GM19395 (cell line): Measurements from ENCODE around the gene GLB1L.
"Not testable (repeated sequence)": the region's sequence is repeated elsewhere in the genome, so short reads cannot be mapped to it uniquely, and the experiment has no call there.

ENCODE experiments used
- ATAC-seq: cut with Tn5 transposase; IDR thresholded peaks from one replicate; pipeline ENCODE4 v1.9.1; 2021; ENCODE audit warnings: mild to moderate bottlenecking, moderate library complexity; ENCODE audit not compliant: unreplicated experiment

GLB1L gene

DNA sequence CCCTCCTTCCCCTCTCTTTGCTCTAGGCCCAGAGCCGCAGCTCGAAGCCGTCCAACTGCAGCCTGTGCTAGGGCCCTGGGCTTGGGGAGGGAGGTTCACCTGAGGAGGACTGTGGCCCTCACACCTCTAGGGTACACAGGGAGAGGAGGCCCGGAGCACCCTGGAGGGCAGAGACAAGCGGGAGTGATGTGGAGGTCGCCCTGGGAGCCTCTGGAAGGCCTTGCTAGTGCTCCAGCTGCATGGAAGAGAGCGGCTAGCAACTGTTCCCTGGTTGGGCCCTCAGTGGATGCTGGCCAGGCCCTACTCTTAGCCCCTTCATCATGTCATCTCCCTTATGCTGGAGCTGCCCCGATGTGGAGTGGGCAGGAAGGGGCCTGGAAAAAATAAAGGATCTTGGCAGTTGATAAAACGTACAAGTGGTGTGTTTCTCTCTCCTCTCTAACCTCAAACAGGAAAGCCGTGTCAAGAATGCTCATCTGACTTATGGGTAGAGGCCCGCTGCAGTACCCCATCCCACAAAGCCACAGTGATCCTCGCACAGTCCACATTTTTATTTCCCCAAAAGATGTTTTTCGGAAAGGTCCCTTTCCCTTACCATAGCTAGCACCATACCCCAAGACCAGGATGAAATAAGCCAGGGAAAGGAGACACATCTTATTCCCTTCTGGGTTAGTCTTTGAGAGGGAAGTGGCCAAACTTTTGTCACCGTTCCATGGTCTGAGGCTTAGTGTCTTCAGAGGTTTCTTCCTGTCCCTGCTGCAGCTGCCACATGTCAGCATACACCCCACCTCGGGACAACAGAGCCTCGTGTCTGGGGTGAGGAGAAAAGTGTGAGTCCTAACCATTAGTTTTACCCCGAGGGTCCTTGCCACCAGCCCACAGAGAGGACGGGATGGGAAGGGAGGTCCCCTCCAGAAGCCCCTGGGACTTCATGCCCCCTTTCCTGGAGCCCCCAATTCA is 35.7 kb downstream of the GLB1L start:
- no peak for ATAC-seq

- ATAC-seq = no peak
Observed at GRCh38 chr2:219207884-219208740, 37.1 kb downstream of the GLB1L start.

- ATAC-seq = no peak
Observed at GRCh38 chr2:219207134-219207883, 37.9 kb downstream of the GLB1L start.

- ATAC-seq = peak; percentile 95
Observed at GRCh38 chr2:219206328-219207133, 38.7 kb downstream of the GLB1L start, which contains the start of gene ZFAND2B. TSS of gene ZFAND2B (plus strand) at chr2:219206782. CDS start at chr2:219206988, 206 bp downstream.

DNA sequence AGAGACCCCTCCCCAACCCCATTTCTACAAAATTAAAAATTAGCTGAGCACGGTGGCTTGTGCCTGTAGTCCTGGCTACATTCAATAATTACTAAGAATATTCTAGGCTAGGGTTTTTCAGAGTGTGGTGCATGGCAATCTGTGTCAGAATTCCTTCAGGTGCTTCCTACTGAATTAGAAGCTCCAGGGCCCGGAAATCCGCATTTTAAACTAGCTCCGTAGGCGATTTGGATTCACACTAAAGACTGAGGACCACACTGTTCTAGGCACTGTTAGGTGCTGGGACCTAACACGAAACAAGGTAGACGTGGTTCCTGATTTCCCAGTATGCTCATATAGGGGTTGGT is 39.3 kb downstream of the GLB1L start:
- no peak for ATAC-seq

DNA sequence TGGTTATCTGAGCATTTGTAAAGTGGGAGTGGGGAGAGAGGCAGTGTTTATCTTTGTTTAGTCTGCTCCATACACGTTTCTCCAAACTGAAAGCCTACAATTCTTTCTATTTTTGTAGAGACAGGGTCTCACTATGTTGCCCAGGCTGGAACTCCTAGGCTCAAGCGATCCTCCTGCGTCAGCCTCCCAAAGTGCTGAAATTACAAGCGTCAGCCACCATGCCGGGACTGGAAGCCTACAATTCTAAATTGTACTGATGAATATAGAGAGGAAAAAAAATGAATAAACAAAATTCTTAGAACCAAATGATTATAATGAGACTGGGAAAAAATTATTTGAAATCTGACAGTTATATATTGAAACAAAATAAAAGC is 40.1 kb downstream of the GLB1L start:
- no peak for ATAC-seq

DNA sequence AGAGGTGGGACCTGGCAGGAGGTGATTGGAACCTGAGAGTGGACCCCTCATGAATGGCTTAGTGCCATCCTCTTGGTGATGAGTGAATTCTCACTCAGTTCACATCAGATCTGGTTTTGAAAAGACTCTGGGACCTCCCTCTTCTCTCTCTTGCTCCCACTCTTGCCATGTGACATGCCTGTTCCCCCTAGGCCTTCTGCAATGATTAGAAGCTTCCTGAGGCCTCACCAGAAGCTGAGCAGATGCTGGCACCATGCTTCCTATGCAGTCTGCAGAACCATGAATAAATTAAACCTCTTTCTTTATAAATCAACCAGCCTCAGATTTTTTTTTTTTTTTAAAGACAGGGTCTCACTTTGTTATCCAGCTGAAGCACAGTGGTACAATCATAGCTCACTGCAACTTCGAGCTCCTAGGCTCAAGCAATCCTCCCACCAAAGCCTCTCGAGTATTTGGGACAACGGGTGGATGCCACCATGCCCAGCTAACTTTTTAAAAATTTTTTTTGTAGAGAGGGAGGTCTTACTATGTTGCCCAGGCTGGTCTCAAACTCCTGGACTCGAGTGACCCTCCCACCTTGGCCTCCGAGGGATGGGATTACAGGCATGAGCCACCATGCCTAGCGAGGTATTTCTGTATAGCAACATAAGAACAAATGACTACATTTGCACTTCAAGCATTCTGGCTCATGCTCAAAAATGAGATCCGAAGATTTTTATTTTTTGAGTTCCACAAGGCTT is 40.6 kb downstream of the GLB1L start:
- no peak for ATAC-seq

- ATAC-seq = not testable (repeated sequence)
Observed at GRCh38 chr2:219201331-219201730, 43.9 kb downstream of the GLB1L start.

GRCh38 chr2:219200502-219201326 is 44.5 kb downstream of the GLB1L start:
- ATAC-seq = not testable (repeated sequence)

DNA sequence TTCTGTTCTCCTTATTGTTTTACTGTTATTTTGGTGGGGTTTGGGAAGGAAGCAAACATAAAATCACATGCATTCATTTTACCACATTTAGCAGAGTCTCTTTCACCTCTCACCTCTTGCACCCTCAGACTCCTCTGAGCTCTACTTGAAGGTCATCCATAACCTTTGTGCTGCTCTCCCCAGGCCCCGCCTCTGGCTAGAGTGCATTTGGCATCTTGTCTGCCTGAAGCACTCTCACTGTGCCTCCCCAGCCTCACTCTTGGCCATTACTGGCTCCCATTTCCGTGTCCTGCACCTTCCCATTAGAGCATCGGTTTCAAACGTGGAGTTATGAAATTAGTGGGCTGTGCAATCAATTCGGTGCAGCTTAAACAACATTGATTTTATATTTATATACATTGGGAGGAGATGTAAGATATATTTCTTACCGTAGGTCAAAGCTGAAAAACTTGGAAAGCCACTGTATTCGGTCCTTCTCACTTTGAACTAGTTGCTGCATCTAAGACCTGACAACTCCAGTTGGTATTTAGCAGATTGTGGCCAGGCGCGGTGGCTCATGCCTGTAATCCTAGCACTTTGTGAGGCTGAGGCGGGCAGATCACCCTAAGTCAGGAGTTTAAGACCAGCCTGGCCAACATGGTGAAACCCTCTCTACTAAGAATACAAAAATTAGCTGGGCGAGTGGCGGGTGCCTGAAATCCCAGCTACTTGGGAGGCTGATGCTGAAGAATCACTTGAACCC is 45.6 kb downstream of the GLB1L start:
- no peak for ATAC-seq

DNA sequence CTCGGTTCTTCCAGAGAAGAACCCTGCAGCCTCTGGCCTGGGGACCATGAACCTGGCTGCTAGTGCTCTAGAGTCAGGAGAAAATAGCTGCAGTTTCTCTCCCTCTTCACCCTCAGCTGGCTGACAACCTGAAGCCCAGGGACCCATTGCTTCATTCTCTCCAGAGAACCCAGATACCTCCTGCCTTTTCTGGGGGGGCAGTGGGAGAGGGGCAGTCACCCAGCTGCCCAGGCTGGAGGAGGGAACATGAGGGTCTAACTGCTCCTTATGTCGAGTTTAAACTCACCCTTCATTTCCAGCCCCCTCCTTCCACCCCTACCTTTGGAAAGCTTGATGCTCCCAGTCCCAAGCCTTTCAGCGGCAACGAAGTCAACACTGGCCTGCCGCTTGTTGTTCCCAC is 46.3 kb downstream of the GLB1L start:
- no peak for ATAC-seq

DNA sequence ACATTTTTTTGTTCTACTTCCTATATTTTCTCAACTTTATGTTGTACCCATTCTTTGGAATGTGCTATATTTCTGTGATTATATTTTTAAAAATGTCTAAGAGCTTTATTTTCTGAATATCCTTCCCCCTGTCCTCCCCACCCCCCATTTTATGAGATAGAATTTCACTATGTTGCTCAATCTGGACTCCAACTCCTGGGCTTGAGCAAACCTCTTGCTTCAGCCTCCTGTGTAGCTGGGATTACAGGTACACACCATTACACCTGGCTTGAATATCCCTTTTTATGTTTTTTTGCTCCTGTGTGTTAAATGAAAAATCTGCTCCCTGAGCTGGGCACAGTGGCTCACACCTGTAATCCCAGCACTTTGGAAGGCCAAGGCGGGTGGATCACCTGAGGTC is 47.9 kb downstream of the GLB1L start:
- ATAC-seq = no peak

GRCh38 chr2:219186754-219187456 is 58.3 kb downstream of the GLB1L start:
- peak; percentile 58 for ATAC-seq
